Aorta (tissue), 5 donors: ENCODE data around the gene ALB. TPM values are rescaled to one million over a fixed set of nuclear protein-coding genes. Genes with fewer than 3 reads are reported as not detected.

Source experiments
- ATAC-seq: fragments of 200-7000 bp; cut with Tn5 transposase; one replicate; pipeline ENCODE4 v1.9.1; 2022; ENCODE audit warnings: moderate library complexity; ENCODE audit not compliant: low FRiP score
- DNase-seq, 2 donors: peaks; one replicate each; pipeline ENCODE4 v3.0.0-alpha.2; 2020
- H3K27ac ChIP-seq, 2 donors: one replicate each; pipeline ENCODE4 v1.5.1; 2013; ENCODE audit warnings: low read length in 2 of 2, mild to moderate bottlenecking in 2 of 2, moderate library complexity in 2 of 2, control low read depth in 1 of 2, inconsistent platforms in 1 of 2, low read depth in 1 of 2
- H3K27me3 ChIP-seq, 2 donors: one replicate each; pipeline ENCODE4 v1.6.1; 2013; ENCODE audit warnings: control low read depth in 1 of 2, low read length in 1 of 2, mild to moderate bottlenecking in 1 of 2, moderate library complexity in 1 of 2; ENCODE audit not compliant: insufficient read depth in 2 of 2, control insufficient read depth in 1 of 2
- H3K36me3 ChIP-seq, 2 donors: one replicate each; pipeline ENCODE4 v1.6.1; 2013; ENCODE audit warnings: control low read depth in 1 of 2, low read length in 1 of 2, mild to moderate bottlenecking in 1 of 2; ENCODE audit not compliant: insufficient read depth in 2 of 2, control insufficient read depth in 1 of 2
- H3K4me1 ChIP-seq, 2 donors: one replicate each; pipeline ENCODE4 v1.6.1; 2013; ENCODE audit warnings: low read length in 2 of 2, control low read depth in 1 of 2, mild to moderate bottlenecking in 1 of 2, moderate library complexity in 1 of 2; ENCODE audit not compliant: insufficient read depth in 2 of 2, control insufficient read depth in 1 of 2
- H3K4me3 ChIP-seq, 2 donors: one replicate each; pipeline ENCODE4 v1.5.1; 2013; ENCODE audit warnings: low read length in 2 of 2, control low read depth in 1 of 2, mild to moderate bottlenecking in 1 of 2
- H3K9me3 ChIP-seq: one replicate; pipeline ENCODE4 v1.6.1; 2013; ENCODE audit warnings: mild to moderate bottlenecking, low read length; ENCODE audit not compliant: control insufficient read depth
- WGBS, 2 donors: extraction: QIAGEN DNeasy Blood & Tissue Kit; methylation state at CpG; one replicate each; pipeline ENCODE4 v1.1.7; 2013; 5-methylcytosine and 5-hydroxymethylcytosine counted together
- intact Hi-C, 2 donors: fragments of 100-400 bp; cut with DNase I; formaldehyde crosslinking; loops; one replicate each; pipeline versions ENCODE4 v1.14.2 to v1.15.0; 2022
- polyA plus RNA-seq, 2 donors: library from polyadenylated mRNA; stranded (reverse); fragments of 200-250 nt; gene quantifications; one replicate each; pipeline ENCODE4 v1.2.3, GENCODE V29; 2013
- total RNA-seq, 2 donors: library from RNA; stranded (reverse); fragmentation: NEBNext Ultra II Directional; extraction: Animal tissue kit (Norgen Biotek cat#: 25700); gene quantifications; one replicate each; pipeline ENCODE4 v1.2.1, GENCODE V29; 2021
- donor health status: healthy with polysubstance abuse.
- donor health status: Bipolar disorder and iron deficiency.
- donor health status: DM: no; HTN: no; CAD: no.
- donor health status: DM: no; HTN: no; CAD: no.
- donor health status: DM: yes; HTN: yes; CAD: no.

Gene ALB
- total and polyA plus RNA-seq, 4 donors, result 0.84 to 3.8 (median 1.1) TPM

DNA sequence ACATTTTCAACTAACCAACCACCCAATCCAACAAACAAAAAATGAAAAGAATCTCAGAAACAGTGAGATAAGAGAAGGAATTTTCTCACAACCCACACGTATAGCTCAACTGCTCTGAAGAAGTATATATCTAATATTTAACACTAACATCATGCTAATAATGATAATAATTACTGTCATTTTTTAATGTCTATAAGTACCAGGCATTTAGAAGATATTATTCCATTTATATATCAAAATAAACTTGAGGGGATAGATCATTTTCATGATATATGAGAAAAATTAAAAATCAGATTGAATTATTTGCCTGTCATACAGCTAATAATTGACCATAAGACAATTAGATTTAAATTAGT lies 27.7 kb downstream of the ALB start:
- 13 to 16% methylated on average over 1 of the region's 1 CpG for WGBS, 2 donors
- Histone ChIP-seq H3K27me3 (peaks cover 0 to 1% of the 10 kb centered on the region in 2 donors), H3K27ac (no peak overlapping the region), H3K4me1 (no peaks in the 10 kb centered on the region), H3K36me3 (no peaks in the 10 kb centered on the region), H3K9me3 (no peaks in the 10 kb centered on the region), H3K4me3 (no peak overlapping the region)
- no peak for DNase-seq
- ATAC-seq, result no peak
- intact Hi-C loops, result no loop called here

DNA sequence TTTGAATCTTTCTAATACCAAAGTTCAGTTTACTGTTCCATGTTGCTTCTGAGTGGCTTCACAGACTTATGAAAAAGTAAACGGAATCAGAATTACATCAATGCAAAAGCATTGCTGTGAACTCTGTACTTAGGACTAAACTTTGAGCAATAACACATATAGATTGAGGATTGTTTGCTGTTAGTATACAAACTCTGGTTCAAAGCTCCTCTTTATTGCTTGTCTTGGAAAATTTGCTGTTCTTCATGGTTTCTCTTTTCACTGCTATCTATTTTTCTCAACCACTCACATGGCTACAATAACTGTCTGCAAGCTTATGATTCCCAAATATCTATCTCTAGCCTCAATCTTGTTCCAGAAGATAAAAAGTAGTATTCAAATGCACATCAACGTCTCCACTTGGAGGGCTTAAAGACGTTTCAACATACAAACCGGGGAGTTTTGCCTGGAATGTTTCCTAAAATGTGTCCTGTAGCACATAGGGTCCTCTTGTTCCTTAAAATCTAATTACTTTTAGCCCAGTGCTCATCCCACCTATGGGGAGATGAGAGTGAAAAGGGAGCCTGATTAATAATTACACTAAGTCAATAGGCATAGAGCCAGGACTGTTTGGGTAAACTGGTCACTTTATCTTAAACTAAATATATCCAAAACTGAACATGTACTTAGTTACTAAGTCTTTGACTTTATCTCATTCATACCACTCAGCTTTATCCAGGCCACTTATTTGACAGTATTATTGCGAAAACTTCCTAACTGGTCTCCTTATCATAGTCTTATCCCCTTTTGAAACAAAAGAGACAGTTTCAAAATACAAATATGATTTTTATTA lies 28.3 kb downstream of the ALB start:
- Histone ChIP-seq H3K4me3 (no peak overlapping the region), H3K27me3 (peaks cover 0 to 1% of the 10 kb centered on the region in 2 donors), H3K9me3 (no peaks in the 10 kb centered on the region), H3K4me1 (no peaks in the 10 kb centered on the region), H3K27ac (no peak overlapping the region), H3K36me3 (no peaks in the 10 kb centered on the region)
- ATAC-seq, result no peak
- intact Hi-C loops, result no loop called here
- DNase-seq, result no peak
- WGBS, 2 donors, result 44 to 55% methylated on average over 5 of the region's 5 CpGs

DNA sequence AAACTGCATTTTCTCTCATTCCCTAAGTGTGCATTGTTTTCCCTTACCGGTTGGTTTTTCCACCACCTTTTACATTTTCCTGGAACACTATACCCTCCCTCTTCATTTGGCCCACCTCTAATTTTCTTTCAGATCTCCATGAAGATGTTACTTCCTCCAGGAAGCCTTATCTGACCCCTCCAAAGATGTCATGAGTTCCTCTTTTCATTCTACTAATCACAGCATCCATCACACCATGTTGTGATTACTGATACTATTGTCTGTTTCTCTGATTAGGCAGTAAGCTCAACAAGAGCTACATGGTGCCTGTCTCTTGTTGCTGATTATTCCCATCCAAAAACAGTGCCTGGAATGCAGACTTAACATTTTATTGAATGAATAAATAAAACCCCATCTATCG lies 29.1 kb downstream of the ALB start:
- WGBS, 2 donors, result 70 to 85% methylated on average over 2 of the region's 2 CpGs
- no peak overlapping the region for H3K27ac ChIP-seq
- no peak overlapping the region for H3K4me3 ChIP-seq
- DNase-seq (no peak), ATAC-seq (no peak)
- peaks cover 0 to 1% of the 10 kb centered on the region in 2 donors for H3K27me3 ChIP-seq
- H3K4me1 ChIP-seq, result no peaks in the 10 kb centered on the region
- intact Hi-C loops, result no loop called here
- H3K36me3 ChIP-seq, result no peaks in the 10 kb centered on the region
- H3K9me3 ChIP-seq, result no peaks in the 10 kb centered on the region

DNA sequence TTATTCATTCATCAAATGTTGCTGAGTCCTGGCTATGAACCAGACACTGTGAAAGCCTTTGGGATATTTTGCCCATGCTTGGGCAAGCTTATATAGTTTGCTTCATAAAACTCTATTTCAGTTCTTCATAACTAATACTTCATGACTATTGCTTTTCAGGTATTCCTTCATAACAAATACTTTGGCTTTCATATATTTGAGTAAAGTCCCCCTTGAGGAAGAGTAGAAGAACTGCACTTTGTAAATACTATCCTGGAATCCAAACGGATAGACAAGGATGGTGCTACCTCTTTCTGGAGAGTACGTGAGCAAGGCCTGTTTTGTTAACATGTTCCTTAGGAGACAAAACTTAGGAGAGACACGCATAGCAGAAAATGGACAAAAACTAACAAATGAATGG lies 30.2 kb downstream of the ALB start:
- Histone ChIP-seq H3K36me3 (no peaks in the 10 kb centered on the region), H3K27me3 (no peaks in the 10 kb centered on the region), H3K9me3 (no peaks in the 10 kb centered on the region), H3K4me3 (no peak overlapping the region), H3K27ac (no peak overlapping the region), H3K4me1 (no peaks in the 10 kb centered on the region)
- WGBS, 2 donors, result 37 to 40% methylated on average over 3 of the region's 3 CpGs
- DNase-seq (no peak), ATAC-seq (no peak)
- intact Hi-C loops, result no loop called here

DNA sequence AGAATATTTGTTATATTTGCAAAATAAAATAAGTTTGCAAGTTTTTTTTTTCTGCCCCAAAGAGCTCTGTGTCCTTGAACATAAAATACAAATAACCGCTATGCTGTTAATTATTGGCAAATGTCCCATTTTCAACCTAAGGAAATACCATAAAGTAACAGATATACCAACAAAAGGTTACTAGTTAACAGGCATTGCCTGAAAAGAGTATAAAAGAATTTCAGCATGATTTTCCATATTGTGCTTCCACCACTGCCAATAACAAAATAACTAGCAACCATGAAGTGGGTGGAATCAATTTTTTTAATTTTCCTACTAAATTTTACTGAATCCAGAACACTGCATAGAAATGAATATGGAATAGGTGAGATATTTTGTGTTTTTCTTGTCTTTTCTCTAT lies 31.9 kb downstream of the ALB start, which contains the start of gene AFP:
Gene AFP, plus strand, starts transcription at position 238 of the 400 bp plus-strand sequence. Its CDS starts 42 bp downstream, at position 280.
- Histone ChIP-seq H3K4me1 (no peaks in the 10 kb centered on the region), H3K4me3 (no peak within 1 kb of the TSS), H3K27me3 (no peaks in the 10 kb centered on the region), H3K27ac (no peak within 1 kb of the TSS), H3K36me3 (no peaks in the 10 kb centered on the region), H3K9me3 (no peaks in the 10 kb centered on the region)
- DNase-seq (no peak), ATAC-seq (no peak)
- intact Hi-C loops, result no loop called here
- WGBS, 2 donors, result 87 to 89% methylated on average over 1 of the region's 1 CpG

DNA sequence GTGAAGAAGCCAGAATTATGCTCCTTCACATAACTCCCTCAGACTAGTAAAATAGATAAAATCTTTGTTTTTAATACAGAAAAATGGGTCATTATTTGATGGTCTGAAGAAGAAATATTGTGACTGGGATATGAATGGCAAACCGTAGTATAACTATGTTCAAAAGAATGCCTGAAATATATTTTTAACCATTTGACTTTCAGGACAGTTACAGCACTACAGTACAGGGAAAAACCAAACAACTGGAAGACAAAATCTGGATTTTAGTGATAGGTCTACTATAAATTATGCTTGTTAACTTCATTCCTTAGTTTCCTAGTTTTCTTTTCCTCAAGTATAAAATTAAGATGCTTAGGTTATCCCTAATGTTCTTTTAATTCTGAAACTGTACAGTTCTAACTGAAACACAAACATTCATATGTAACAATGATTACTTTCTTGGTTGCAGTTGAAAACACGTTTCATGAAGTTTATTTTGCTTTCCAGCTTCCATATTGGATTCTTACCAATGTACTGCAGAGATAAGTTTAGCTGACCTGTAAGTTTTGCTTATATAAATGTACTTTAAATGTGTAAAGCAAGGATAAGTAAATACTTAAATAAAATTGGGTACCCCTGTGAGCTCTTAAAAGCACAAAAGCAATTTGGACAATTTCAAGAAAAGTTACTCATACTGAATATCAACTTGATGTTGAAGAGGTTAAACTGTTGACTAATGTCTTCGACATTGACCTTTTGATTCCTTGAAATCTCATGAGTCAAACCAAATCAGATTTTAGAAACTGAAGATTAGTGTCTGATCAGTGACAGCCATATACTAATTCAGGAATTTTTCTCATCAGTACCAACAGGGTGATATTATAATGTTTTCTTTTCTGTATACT lies 32.8 kb downstream of the ALB start:
- Histone ChIP-seq H3K9me3 (no peaks in the 10 kb centered on the region), H3K27ac (no peak overlapping the region), H3K4me3 (no peak overlapping the region), H3K36me3 (no peaks in the 10 kb centered on the region), H3K27me3 (no peaks in the 10 kb centered on the region), H3K4me1 (no peaks in the 10 kb centered on the region)
- intact Hi-C loops, result no loop called here
- DNase-seq (no peak), ATAC-seq (no peak)
- WGBS, 2 donors, result 40 to 42% methylated on average over 3 of the region's 3 CpGs

DNA sequence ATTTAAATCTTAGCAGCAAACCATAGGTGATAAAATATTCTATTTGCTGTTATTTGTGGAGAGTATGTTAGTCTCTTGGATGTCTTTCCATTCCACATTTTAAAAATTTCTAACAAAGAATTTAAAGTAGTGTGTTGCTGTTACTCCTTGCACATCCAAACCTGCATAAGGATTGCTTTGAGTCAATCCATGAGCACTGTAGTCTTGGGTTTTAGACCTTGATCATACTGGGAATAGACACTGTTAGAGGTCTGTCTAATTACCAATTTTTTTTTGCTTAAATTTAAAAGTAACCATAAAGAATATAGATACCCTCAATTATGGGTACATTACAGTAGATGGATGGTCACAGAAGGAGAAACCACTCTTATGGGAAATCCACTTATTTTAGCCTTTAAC lies 33.5 kb downstream of the ALB start:
- Histone ChIP-seq H3K27me3 (no peaks in the 10 kb centered on the region), H3K4me3 (no peak overlapping the region), H3K27ac (no peak overlapping the region), H3K36me3 (no peaks in the 10 kb centered on the region), H3K4me1 (no peaks in the 10 kb centered on the region), H3K9me3 (no peaks in the 10 kb centered on the region)
- DNase-seq, result no peak
- no peak for ATAC-seq
- intact Hi-C loops, result no loop called here

- Histone ChIP-seq H3K27ac (no peak overlapping the region), H3K27me3 (no peaks in the 10 kb centered on the region), H3K36me3 (no peaks in the 10 kb centered on the region), H3K4me3 (no peak overlapping the region), H3K4me1 (no peaks in the 10 kb centered on the region), H3K9me3 (no peaks in the 10 kb centered on the region)
- DNase-seq, result no peak
- no peak for ATAC-seq
- intact Hi-C loops, result no loop called here
- 76 to 82% methylated on average over 1 of the region's 1 CpG for WGBS, 2 donors
Measured at GRCh38 chr4:73438048-73438447, 34.0 kb downstream of the ALB start.
